ENCODE results near the gene BHMT2. TPM values are rescaled to one million over a fixed set of nuclear protein-coding genes. Genes with fewer than 3 reads are reported as not detected.

Gene BHMT2
- total RNA-seq, 3 donors from 2014 or later (not counting 1 experiment from before 2014, with no cell fraction given), result not detected

DNA sequence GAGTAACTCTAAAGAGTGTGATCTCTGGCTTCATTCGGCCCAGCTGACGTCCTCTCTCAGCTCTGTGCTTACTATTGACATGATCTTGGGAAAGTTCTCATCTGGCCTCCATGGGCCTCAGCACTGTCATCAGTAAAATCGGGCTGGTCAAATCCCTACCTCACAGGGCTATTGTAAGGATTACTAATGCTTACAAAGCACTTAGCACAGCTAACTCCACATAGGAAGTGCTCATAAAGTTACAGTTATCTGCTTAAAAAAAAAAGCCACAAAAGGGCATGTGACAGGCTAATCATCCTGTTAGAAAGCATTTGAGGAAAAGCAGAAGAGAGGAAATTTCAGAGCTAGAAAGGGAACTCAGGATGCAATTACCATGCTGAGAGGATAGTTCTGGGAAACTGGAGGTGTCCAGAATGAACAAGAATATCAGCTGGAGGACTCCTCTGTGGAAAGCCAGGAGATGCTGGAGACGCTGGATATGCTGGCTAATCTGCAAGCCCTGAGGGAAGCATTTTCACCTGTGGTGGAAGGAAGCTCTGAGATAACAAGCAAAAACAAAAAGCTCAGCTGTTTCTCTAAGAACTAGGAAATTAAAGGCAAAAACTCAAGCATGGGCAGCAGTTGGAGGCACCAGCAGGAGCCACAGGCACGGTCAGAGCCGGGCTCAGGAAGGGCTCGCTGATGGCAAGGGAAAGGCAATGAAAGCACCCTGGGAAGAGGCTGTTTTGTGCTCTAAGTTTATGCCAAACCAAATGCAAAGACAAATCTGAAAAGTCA, 37.6 kb downstream of the BHMT2 start:
- no peaks in the 10 kb centered on the region for H3K4me1 Mint-ChIP-seq
- no peaks in the 10 kb centered on the region for H3K9me3 Mint-ChIP-seq
- no peaks in the 10 kb centered on the region for H3K4me1 ChIP-seq (ENCODE audit: control insufficient read depth, insufficient read depth, low read length)
- 44% methylated on average over 7 of the region's 7 CpGs for WGBS (ENCODE audit: insufficient coverage)
- no peaks in the 10 kb centered on the region for H3K9me3 ChIP-seq (ENCODE audit: control insufficient read depth, insufficient read depth, low read length)
- H3K27ac Mint-ChIP-seq, result no peak overlapping the region
- peaks cover 14% of the 10 kb centered on the region for H3K27me3 ChIP-seq (ENCODE audit: control insufficient read depth, insufficient read depth, low read length)
- H3K36me3 ChIP-seq (ENCODE audit: control insufficient read depth, insufficient read depth, low read length), result no peaks in the 10 kb centered on the region
- no peak for ATAC-seq
- no peak for DNase-seq
- no peak overlapping the region for H3K4me3 Mint-ChIP-seq
- H3K36me3 Mint-ChIP-seq, result no peaks in the 10 kb centered on the region
- intact Hi-C loops (cut with micrococcal nuclease), result no loop called here
- H3K27me3 Mint-ChIP-seq (ENCODE audit: low read depth in 2 of 2), result peaks cover 39 to 49% of the 10 kb centered on the region in 2 donors
- no peak overlapping the region for H3K27ac ChIP-seq (ENCODE audit: low read length)
- no peak overlapping the region for H3K4me3 ChIP-seq (ENCODE audit: low read length)
- TF ChIP-seq, protein P1, sequence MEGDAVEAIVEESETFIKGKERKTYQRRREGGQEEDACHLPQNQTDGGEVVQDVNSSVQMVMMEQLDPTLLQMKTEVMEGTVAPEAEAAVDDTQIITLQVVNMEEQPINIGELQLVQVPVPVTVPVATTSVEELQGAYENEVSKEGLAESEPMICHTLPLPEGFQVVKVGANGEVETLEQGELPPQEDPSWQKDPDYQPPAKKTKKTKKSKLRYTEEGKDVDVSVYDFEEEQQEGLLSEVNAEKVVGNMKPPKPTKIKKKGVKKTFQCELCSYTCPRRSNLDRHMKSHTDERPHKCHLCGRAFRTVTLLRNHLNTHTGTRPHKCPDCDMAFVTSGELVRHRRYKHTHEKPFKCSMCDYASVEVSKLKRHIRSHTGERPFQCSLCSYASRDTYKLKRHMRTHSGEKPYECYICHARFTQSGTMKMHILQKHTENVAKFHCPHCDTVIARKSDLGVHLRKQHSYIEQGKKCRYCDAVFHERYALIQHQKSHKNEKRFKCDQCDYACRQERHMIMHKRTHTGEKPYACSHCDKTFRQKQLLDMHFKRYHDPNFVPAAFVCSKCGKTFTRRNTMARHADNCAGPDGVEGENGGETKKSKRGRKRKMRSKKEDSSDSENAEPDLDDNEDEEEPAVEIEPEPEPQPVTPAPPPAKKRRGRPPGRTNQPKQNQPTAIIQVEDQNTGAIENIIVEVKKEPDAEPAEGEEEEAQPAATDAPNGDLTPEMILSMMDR (IDR thresholded peaks at IDR 0.05), result no peak

DNA sequence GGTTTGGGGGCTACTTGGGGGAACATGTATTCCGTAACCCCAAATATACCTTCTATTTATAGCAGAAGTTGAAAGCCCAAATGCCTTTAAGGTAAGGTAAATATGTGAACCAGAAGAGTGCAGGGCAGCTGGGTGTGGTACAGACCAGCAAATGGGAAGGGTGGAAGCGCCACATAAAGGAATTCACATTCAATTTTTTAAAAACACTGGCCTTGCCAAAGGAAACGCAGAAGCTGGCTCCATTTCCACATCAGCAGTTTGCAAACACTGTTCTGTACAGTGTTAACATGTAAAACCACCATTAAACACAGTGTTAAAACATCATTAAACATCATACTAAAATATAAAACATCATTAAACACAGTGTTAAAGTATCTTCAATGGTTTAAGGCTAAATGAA, 38.5 kb downstream of the BHMT2 start:
- peaks cover 14% of the 10 kb centered on the region for H3K27me3 ChIP-seq (ENCODE audit: control insufficient read depth, insufficient read depth, low read length)

DNA sequence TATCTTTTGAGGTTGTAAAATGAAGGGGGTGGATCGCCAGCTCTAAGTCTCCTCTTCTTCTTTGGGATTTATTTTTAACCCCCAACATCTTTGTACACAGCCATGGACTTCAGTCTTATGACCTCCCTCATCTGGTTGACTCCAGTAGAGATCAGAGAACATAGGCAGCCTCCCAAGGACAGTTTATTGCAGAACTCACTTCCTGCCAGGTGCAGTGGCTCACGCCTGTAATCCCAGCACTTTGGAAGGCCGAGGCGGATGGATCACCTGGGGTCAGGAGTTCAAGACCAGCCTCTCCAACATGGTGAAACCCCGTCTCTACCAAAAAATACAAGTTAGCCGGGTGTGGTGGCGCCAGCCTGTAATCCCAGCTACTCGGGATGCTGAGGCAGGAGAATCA, 39.2 kb downstream of the BHMT2 start:
- H3K27me3 Mint-ChIP-seq (ENCODE audit: low read depth in 2 of 2), result peaks cover 50 to 58% of the 10 kb centered on the region in 2 donors
- intact Hi-C loops (cut with micrococcal nuclease), result no loop called here
- DNase-seq, result no peak
- no peaks in the 10 kb centered on the region for H3K9me3 Mint-ChIP-seq
- H3K4me1 Mint-ChIP-seq, result no peaks in the 10 kb centered on the region
- no peak overlapping the region for H3K27ac Mint-ChIP-seq
- no peak for ATAC-seq
- H3K9me3 ChIP-seq (ENCODE audit: control insufficient read depth, insufficient read depth, low read length), result no peaks in the 10 kb centered on the region
- TF ChIP-seq, protein P1 (IDR thresholded peaks at IDR 0.05), result no peak
- 83% methylated on average over 8 of the region's 8 CpGs for whole genome bisulfite sequencing (ENCODE audit: insufficient coverage)
- no peaks in the 10 kb centered on the region for H3K4me1 ChIP-seq (ENCODE audit: control insufficient read depth, insufficient read depth, low read length)
- no peaks in the 10 kb centered on the region for H3K36me3 Mint-ChIP-seq
- no peak overlapping the region for H3K27ac ChIP-seq (ENCODE audit: low read length)
- no peak overlapping the region for H3K4me3 Mint-ChIP-seq
- peaks cover 14% of the 10 kb centered on the region for H3K27me3 ChIP-seq (ENCODE audit: control insufficient read depth, insufficient read depth, low read length)
- no peaks in the 10 kb centered on the region for H3K36me3 ChIP-seq (ENCODE audit: control insufficient read depth, insufficient read depth, low read length)
- H3K4me3 ChIP-seq (ENCODE audit: low read length), result no peak overlapping the region

More for the DNA sequence above, 38.5 kb downstream of the BHMT2 start:
- no peak overlapping the region for H3K4me3 ChIP-seq (ENCODE audit: low read length)
- peaks cover 48 to 58% of the 10 kb centered on the region in 2 donors for H3K27me3 Mint-ChIP-seq (ENCODE audit: low read depth in 2 of 2)
- TF ChIP-seq, protein P1 (IDR thresholded peaks at IDR 0.05), result no peak
- no peak overlapping the region for H3K27ac Mint-ChIP-seq
- WGBS (ENCODE audit: insufficient coverage), result 96% methylated on average over 2 of the region's 3 CpGs
- no peak for DNase-seq
- H3K4me1 Mint-ChIP-seq, result no peaks in the 10 kb centered on the region
- H3K9me3 Mint-ChIP-seq, result no peaks in the 10 kb centered on the region
- no peak overlapping the region for H3K27ac ChIP-seq (ENCODE audit: low read length)
- intact Hi-C loops (cut with micrococcal nuclease), result no loop called here
- ATAC-seq, result no peak
- H3K4me3 Mint-ChIP-seq, result no peak overlapping the region
- H3K36me3 Mint-ChIP-seq, result no peaks in the 10 kb centered on the region
- H3K4me1 ChIP-seq (ENCODE audit: control insufficient read depth, insufficient read depth, low read length), result no peaks in the 10 kb centered on the region
- H3K36me3 ChIP-seq (ENCODE audit: control insufficient read depth, insufficient read depth, low read length), result no peaks in the 10 kb centered on the region
- no peaks in the 10 kb centered on the region for H3K9me3 ChIP-seq (ENCODE audit: control insufficient read depth, insufficient read depth, low read length)

All from natural killer cell (primary cell).